HepG2 (cell line): Measurements from ENCODE around the gene OXSM. TPM values are rescaled to one million over a fixed set of nuclear protein-coding genes. Genes with fewer than 3 reads are reported as not detected.

ENCODE experiments used
- ATAC-seq: fragments of 200-7000 bp; cut with Tn5 transposase; 3 replicates; pipeline ENCODE4 v1.9.1; 2020; ENCODE audit warnings: mild to moderate bottlenecking, moderate library complexity
- BruUV-seq: library from RNA; stranded (reverse); fragments of 400-500 nt; replicated peaks from 2 replicates; lab custom pipeline; 2021; lab: Mats Ljungman, UMichigan
- CTCF ChIA-PET: fragments of 300-600 bp; formaldehyde crosslinking; extraction: SDS; loops from one replicate; lab custom pipeline; 2021; ENCODE audit warnings: low total read pairs, inconsistent platforms, low intra/inter-chr PET ratio; lab: Yijun Ruan, JAX
- POLR2A ChIA-PET: fragments of 350-600 bp; sonication (Branson Sonifier 250); formaldehyde crosslinking; loops from one replicate; lab custom pipeline; 2020; ENCODE audit warnings: antibody characterized with exemption, inconsistent platforms; lab: Yijun Ruan, JAX
- DNase-seq: peaks from one replicate; pipeline ENCODE4 v3.0.0-alpha.2; 2015; ENCODE audit warnings: low spot score
- FAIRE-seq: peaks from 3 replicates; lab custom pipeline; 2011; peaks lifted over from hg19 to GRCh38; lab: Jason Lieb, UNC
- H2AFZ ChIP-seq: one replicate; pipeline ENCODE4 v1.6.1; 2011; ENCODE audit warnings: low read length, inconsistent platforms
- H3K27ac ChIP-seq: fragments of 300-600 bp; 3 replicates; pipeline ENCODE4 v1.8.0; 2011; ENCODE audit warnings: mixed run types, mild to moderate bottlenecking, mixed read lengths, low read length, inconsistent platforms; ENCODE audit not compliant: insufficient read depth; ENCODE audit errors: extremely low read length
- H3K27me3 ChIP-seq, 2 experiments: fragments of 200-600 bp in 1 of 2; 2 replicates in 1 of 2; 3 replicates in 1 of 2; pipeline versions ENCODE4 v1.6.0 to v1.8.0; 2011; ENCODE audit warnings: low read length in 2 of 2, mild to moderate bottlenecking in 2 of 2, moderate library complexity in 2 of 2, inconsistent platforms in 1 of 2; ENCODE audit not compliant: insufficient read depth in 2 of 2, control insufficient read depth in 1 of 2
- H3K36me3 ChIP-seq, 2 experiments: fragments of 200-600 bp in 1 of 2; replicated peaks in 1 of 2; 2 replicates in 1 of 2; 3 replicates in 1 of 2; pipeline versions ENCODE4 v1.5.1 to v1.8.0; 2011; ENCODE audit warnings: low read length in 2 of 2, inconsistent platforms in 1 of 2; ENCODE audit not compliant: insufficient read depth in 2 of 2, control insufficient read depth in 1 of 2
- H3K4me1 ChIP-seq: 2 replicates; pipeline ENCODE4 v1.5.1; 2012; ENCODE audit warnings: low read length, inconsistent platforms; ENCODE audit not compliant: insufficient read depth
- H3K4me2 ChIP-seq: 2 replicates; pipeline ENCODE4 v1.6.0; 2011; ENCODE audit warnings: low read depth, low read length, inconsistent platforms
- H3K4me3 ChIP-seq, 3 experiments: fragments of 200-600 bp in 1 of 3; sonication (generic), shearing (Covaris generic) in 1 of 3; replicated peaks in 1 of 3; 2 replicates each; pipeline ENCODE4 v1.5.1; 2011 to 2016; ENCODE audit warnings: low read length in 3 of 3, inconsistent platforms in 2 of 3, low read depth in 2 of 3, mild to moderate bottlenecking in 2 of 3, control low read depth in 1 of 3, mixed read lengths in 1 of 3; ENCODE audit not compliant: insufficient read depth in 1 of 3
- H3K79me2 ChIP-seq: one replicate; pipeline ENCODE4 v1.6.1; 2011; ENCODE audit warnings: low read length, inconsistent platforms; ENCODE audit not compliant: insufficient read depth
- H3K9ac ChIP-seq: 2 replicates; pipeline ENCODE4 v1.6.0; 2011; ENCODE audit warnings: mild to moderate bottlenecking, low read depth, low read length, inconsistent platforms; ENCODE audit not compliant: insufficient read depth
- H3K9me3 ChIP-seq: 2 replicates; pipeline ENCODE4 v1.5.1; 2012; ENCODE audit warnings: mild to moderate bottlenecking, low read length
- H4K20me1 ChIP-seq: 2 replicates; pipeline ENCODE4 v1.6.0; 2011; ENCODE audit warnings: inconsistent platforms, mild to moderate bottlenecking, low read length, moderate library complexity; ENCODE audit not compliant: insufficient read depth
- CREB1 ChIP-seq, 2 experiments: fragments of 450-650 bp in 1 of 2; IDR thresholded peaks; 2 replicates each; pipeline ENCODE4 v1.6.1; 2016 to 2017; ENCODE audit warnings: control low read depth in 1 of 2, mild to moderate bottlenecking in 1 of 2, missing compliant biosample characterization in 1 of 2, missing genetic modification characterization in 1 of 2
- GFI1 ChIP-seq: sonication (generic); formaldehyde crosslinking; IDR thresholded peaks from 2 replicates; pipeline ENCODE4 v1.5.0; 2020; ENCODE audit warnings: missing genetic modification reagents, mild to moderate bottlenecking, borderline replicate concordance
- SALL1 ChIP-seq: sonication (generic); formaldehyde crosslinking; IDR thresholded peaks from 2 replicates; pipeline ENCODE4 v1.8.0; 2022; ENCODE audit warnings: mild to moderate bottlenecking, missing genetic modification reagents
- ZBTB33 ChIP-seq: sonication (generic); formaldehyde crosslinking; IDR thresholded peaks from 2 replicates; pipeline ENCODE4 v1.4.0; 2020; ENCODE audit warnings: missing genetic modification reagents
- ZNF121 ChIP-seq: sonication (generic); formaldehyde crosslinking; IDR thresholded peaks from 2 replicates; pipeline ENCODE4 v1.5.0; 2020; ENCODE audit warnings: mild to moderate bottlenecking, missing genetic modification reagents
- WGBS: methylation state at CpG from one replicate; pipeline ENCODE4 v1.1.6; 2017; ENCODE audit warnings: low lambda C conversion rate; 5-methylcytosine and 5-hydroxymethylcytosine counted together
- in situ Hi-C: cut with HindIII; loops from 2 replicates; pipeline ENCODE4 v1.10.0; 2017; ENCODE audit warnings: low pct_unique_long_range_greater_than_20kb; ENCODE audit not compliant: extremely low pct_ligation_motif_present
- intact Hi-C: fragments of 100-400 bp; cut with micrococcal nuclease; formaldehyde crosslinking; loops from one replicate; pipeline ENCODE4 v1.10.0; 2022; ENCODE audit not compliant: unreplicated experiment
- polyA plus RNA-seq, 8 experiments: library from polyadenylated mRNA; depleted of rRNA in 3 of 8; stranded (reverse) in 7 of 8; unstranded in 1 of 8; fragments of >200 nt; fragmentation: Illumina TruSeq in 4 of 8; extraction: Trizol in 4 of 8; gene quantifications; 2 replicates each; pipeline versions ENCODE4 v1.2.1 to v1.2.3, GENCODE V29; 2011 to 2016; ENCODE audit warnings: low read depth in 4 of 8, missing spikeins in 1 of 8, mixed read lengths in 1 of 8; ENCODE audit not compliant: insufficient read depth in 1 of 8
- total RNA-seq, 5 experiments: library from RNA; depleted of rRNA; stranded (reverse); fragments of >200 nt; fragmentation: Illumina TruSeq; extraction: Trizol; gene quantifications; 2 replicates each; pipeline ENCODE4 v1.2.3, GENCODE V29; 2016; ENCODE audit warnings: low read depth in 1 of 5

Gene OXSM
- total and polyA plus RNA-seq, 2 of the 13 experiments (the other 11 are each of a cell fraction or from before 2014, with no cell fraction given): 18.2 to 34.4 TPM

- CTCF ChIA-PET: no interaction called here
- Histone ChIP-seq H3K9me3 (no peaks in the 10 kb centered on the region), H3K4me3 (no peak overlapping the region), H2AFZ (no peak overlapping the region), H3K27me3 (no peaks in the 10 kb centered on the region), H3K79me2 (peaks cover 35% of the 10 kb centered on the region), H3K9ac (no peak overlapping the region), H3K36me3 (peaks cover 2 to 22% of the 10 kb centered on the region in 2 experiments; a peak in 3 of 5 replicates), H4K20me1 (no peaks in the 10 kb centered on the region), H3K4me1 (peaks cover 40% of the 10 kb centered on the region), H3K4me2 (peak overlapping the region; percentile 76; the same call in 1 of the 2 replicates)
- in situ Hi-C loops (loop anchor here (25.0 kb wide), 1 partner anchor 118 kb away; the partner anchor contains the start of gene TOP2B), intact Hi-C loops (loop anchor here (5.0 kb wide), 1 partner anchor 133 kb away; no protein-coding TSS in a partner anchor)
- FAIRE-seq (no peak), DNase-seq (no peak), ATAC-seq (no peak)
- POLR2A ChIA-PET: interaction anchor here (1.3 kb wide), 1 partner anchor 10 kb away, joined by 4 read pairs; the partner anchor contains the start of gene OXSM
- 96% methylated on average over 6 of the region's 6 CpGs for WGBS
- BruUV-seq: no TSS peak
- TF ChIP-seq ZNF121 (CRISPR knock-in tag) (peak; percentile 53), SALL1 (CRISPR knock-in tag) (no peak)
- TF ChIP-seq, all 625 proteins: peak for 1
- H3K27ac ChIP-seq: no peak overlapping the region
Observed at GRCh38 chr3:25780618-25781017, 9.3 kb upstream of the OXSM start.

- H3K9me3 ChIP-seq: no peaks in the 10 kb centered on the region
- ChIA-PET POLR2A (interaction anchor here (1.3 kb wide), 1 partner anchor 9 kb away, joined by 4 read pairs; the partner anchor contains the start of gene OXSM), CTCF (no interaction called here)
- H3K36me3 ChIP-seq: peaks cover 2 to 16% of the 10 kb centered on the region in 2 experiments; a peak in 3 of 5 replicates
- H2AFZ ChIP-seq: no peak overlapping the region
- no peaks in the 10 kb centered on the region for H4K20me1 ChIP-seq
- TF ChIP-seq GFI1: no peak
- TF ChIP-seq ZBTB33 (CRISPR knock-in tag): peak; percentile 8; the same call in 1 of the 2 replicates
- TF ChIP-seq CREB1 (IDR thresholded peaks at IDR 0.05): no peak
- no peak for TF ChIP-seq CREB1 (CRISPR knock-in tag; IDR thresholded peaks at IDR 0.05)
- TF ChIP-seq, all 625 proteins: peak for 1
- ATAC-seq (no peak), DNase-seq (no peak), FAIRE-seq (no peak)
- no peak overlapping the region for H3K27ac ChIP-seq
- H3K4me3 ChIP-seq: peak overlapping the region in 2 of 3 experiments; percentile 93 to 99; a peak in 3 of 6 replicates
- H3K79me2 ChIP-seq: peaks cover 35% of the 10 kb centered on the region
- H3K4me1 ChIP-seq: peaks cover 40% of the 10 kb centered on the region
- intact Hi-C loops: loop anchor here (5.0 kb wide), 1 partner anchor 134 kb away; no protein-coding TSS in a partner anchor
- in situ Hi-C loops: loop anchor here (25.0 kb wide), 1 partner anchor 119 kb away; the partner anchor contains the start of gene TOP2B
- no peaks in the 10 kb centered on the region for H3K27me3 ChIP-seq
- H3K9ac ChIP-seq: peak overlapping the region; percentile 88
- WGBS: 85% methylated on average over 11 of the region's 11 CpGs
- no TSS peak for BruUV-seq
- peak overlapping the region; percentile 76 for H3K4me2 ChIP-seq
Observed at GRCh38 chr3:25781145-25781757, 8.6 kb upstream of the OXSM start.
